ENCODE measurements around the gene TSR3. TPM values are rescaled to one million over a fixed set of nuclear protein-coding genes. Genes with fewer than 3 reads are reported as not detected.

TSR3 gene
- total RNA-seq, 1 experiment from 2014 or later, result 58.8 TPM

GRCh38 chr16:1347962-1348361 lies 3.7 kb downstream of the TSR3 start:
- no peak for DNase-seq

More at GRCh38 chr16:1347962-1348361, 3.7 kb downstream of the TSR3 start:
- no peak overlapping the region for H3K23ac ChIP-seq (ENCODE audit: insufficient read length, low read depth, low read length)
- H3K27ac Mint-ChIP-seq, result no peak overlapping the region
- no peaks in the 10 kb centered on the region for H3K9me3 ChIP-seq (ENCODE audit: control insufficient read depth, low read depth, low read length)
- no peak overlapping the region for H2AFZ ChIP-seq (ENCODE audit: low read length)
- H3K79me1 ChIP-seq (ENCODE audit: insufficient read depth, low read depth, low read length, poor library complexity, severe bottlenecking), result no peaks in the 10 kb centered on the region
- H3K4me3 Mint-ChIP-seq, result no peak overlapping the region
- no peak overlapping the region for H4K91ac ChIP-seq (ENCODE audit: insufficient read length, low read depth, low read length)
- TF ChIP-seq, protein P1, sequence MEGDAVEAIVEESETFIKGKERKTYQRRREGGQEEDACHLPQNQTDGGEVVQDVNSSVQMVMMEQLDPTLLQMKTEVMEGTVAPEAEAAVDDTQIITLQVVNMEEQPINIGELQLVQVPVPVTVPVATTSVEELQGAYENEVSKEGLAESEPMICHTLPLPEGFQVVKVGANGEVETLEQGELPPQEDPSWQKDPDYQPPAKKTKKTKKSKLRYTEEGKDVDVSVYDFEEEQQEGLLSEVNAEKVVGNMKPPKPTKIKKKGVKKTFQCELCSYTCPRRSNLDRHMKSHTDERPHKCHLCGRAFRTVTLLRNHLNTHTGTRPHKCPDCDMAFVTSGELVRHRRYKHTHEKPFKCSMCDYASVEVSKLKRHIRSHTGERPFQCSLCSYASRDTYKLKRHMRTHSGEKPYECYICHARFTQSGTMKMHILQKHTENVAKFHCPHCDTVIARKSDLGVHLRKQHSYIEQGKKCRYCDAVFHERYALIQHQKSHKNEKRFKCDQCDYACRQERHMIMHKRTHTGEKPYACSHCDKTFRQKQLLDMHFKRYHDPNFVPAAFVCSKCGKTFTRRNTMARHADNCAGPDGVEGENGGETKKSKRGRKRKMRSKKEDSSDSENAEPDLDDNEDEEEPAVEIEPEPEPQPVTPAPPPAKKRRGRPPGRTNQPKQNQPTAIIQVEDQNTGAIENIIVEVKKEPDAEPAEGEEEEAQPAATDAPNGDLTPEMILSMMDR (conservative IDR thresholded peaks at IDR 0.05), result no peak
- H3K9ac ChIP-seq (ENCODE audit: extremely low read depth, insufficient read length, low read length), result no peak overlapping the region
- H3K36me3 Mint-ChIP-seq (ENCODE audit: insufficient read depth in 1 of 3, low read depth in 3 of 3), result peaks cover 3 to 18% (median 12%) of the 10 kb centered on the region in 3 experiments; a peak in 5 of 7 replicates
- no peak overlapping the region for H2BK12ac ChIP-seq (ENCODE audit: insufficient read length, low read depth, low read length)
- H3K27me3 Mint-ChIP-seq (ENCODE audit: low read depth), result peaks cover 4% of the 10 kb centered on the region
- H2BK20ac ChIP-seq (ENCODE audit: low read depth, low read length, poor library complexity, severe bottlenecking), result no peak overlapping the region
- peaks cover 2% of the 10 kb centered on the region; the same call in 1 of the 2 replicates for H3K79me2 ChIP-seq (ENCODE audit: insufficient read depth, low read length)
- H2BK120ac ChIP-seq (ENCODE audit: low read depth, low read length, poor library complexity, severe bottlenecking), result no peak overlapping the region
- no peak overlapping the region for H3K4ac ChIP-seq (ENCODE audit: low read depth, low read length)
- peaks cover 3% of the 10 kb centered on the region for H3K23me2 ChIP-seq (ENCODE audit: insufficient read length, low read depth, low read length, poor library complexity, severe bottlenecking)
- no peak overlapping the region for H3K27ac ChIP-seq (ENCODE audit: insufficient read length, low read depth, low read length)
- WGBS (ENCODE audit: extremely low coverage, insufficient read length, low lambda C conversion rate), result no CpG with 5 or more reads among the region's 29 CpGs
- H4K8ac ChIP-seq (replicated peaks; ENCODE audit: insufficient read length, low read depth, low read length), result no peak overlapping the region
- no peak overlapping the region for H3T11ph ChIP-seq (ENCODE audit: low read length)
- H3K14ac ChIP-seq (ENCODE audit: insufficient read depth, low read length), result no peak overlapping the region
- peaks cover 8 to 12% of the 10 kb centered on the region in 2 experiments for H3K4me1 Mint-ChIP-seq
- H4K5ac ChIP-seq (ENCODE audit: insufficient read length, low read depth, low read length), result no peak overlapping the region
- no peaks in the 10 kb centered on the region; a peak in 1 of 5 replicates for H3K9me3 Mint-ChIP-seq
- no peak overlapping the region for H3K56ac ChIP-seq (ENCODE audit: insufficient read length, low read depth, low read length)
- no peak overlapping the region for H2BK5ac ChIP-seq (ENCODE audit: insufficient read length, low read length)
- no peaks in the 10 kb centered on the region for H3K27me3 ChIP-seq (ENCODE audit: insufficient read depth, low read length)
- no peak overlapping the region for H3K18ac ChIP-seq (ENCODE audit: insufficient read length, low read depth, low read length)
- H2AK5ac ChIP-seq (ENCODE audit: insufficient read length, low read length), result no peak overlapping the region
- H3K4me1 ChIP-seq (ENCODE audit: insufficient read depth, low read length), result no peaks in the 10 kb centered on the region
- no peak overlapping the region for H3K4me2 ChIP-seq (ENCODE audit: insufficient read depth, insufficient read length, low read length)
- H2BK15ac ChIP-seq (ENCODE audit: low read depth, low read length), result no peak overlapping the region
- H4K20me1 ChIP-seq (ENCODE audit: control insufficient read depth, insufficient read depth, insufficient read length), result no peaks in the 10 kb centered on the region
